Right hindlimb (tissue), 1 donor: ENCODE results near the gene RASA4.
"Not testable (repeated sequence)": the region's sequence is repeated elsewhere in the genome, so short reads cannot be mapped to it uniquely, and the experiment has no call there.

Experiments used
- DNase-seq: peaks from one replicate; pipeline ENCODE4 v3.0.0-alpha.2; 2018

RASA4 gene

GRCh38 chr7:102604431-102605145, 12.0 kb downstream of the RASA4 start:
- DNase-seq = not testable (repeated sequence)

GRCh38 chr7:102602317-102602716, 14.2 kb downstream of the RASA4 start:
- DNase-seq = not testable (repeated sequence)

DNA sequence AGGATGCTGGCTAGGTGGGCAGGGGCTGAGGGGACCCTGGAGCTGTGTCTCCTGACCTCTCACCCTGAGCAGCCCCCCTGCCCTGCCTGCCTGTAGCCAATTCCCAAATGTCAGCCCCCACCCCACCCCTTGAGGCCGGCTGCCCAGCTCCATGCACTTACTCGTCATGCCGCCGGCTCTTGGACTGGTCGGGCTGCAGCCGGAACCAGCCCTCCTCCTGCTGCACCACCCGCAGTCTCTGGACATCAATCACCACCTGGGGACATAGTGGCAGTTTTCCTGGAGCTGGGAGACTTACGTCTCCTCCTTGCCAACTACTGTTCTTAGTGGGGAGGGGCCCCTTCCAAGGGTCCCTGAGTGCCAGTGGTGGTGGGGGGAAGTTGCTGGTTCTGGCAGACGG, 16.9 kb downstream of the RASA4 start:
- not testable (repeated sequence) for DNase-seq

DNA sequence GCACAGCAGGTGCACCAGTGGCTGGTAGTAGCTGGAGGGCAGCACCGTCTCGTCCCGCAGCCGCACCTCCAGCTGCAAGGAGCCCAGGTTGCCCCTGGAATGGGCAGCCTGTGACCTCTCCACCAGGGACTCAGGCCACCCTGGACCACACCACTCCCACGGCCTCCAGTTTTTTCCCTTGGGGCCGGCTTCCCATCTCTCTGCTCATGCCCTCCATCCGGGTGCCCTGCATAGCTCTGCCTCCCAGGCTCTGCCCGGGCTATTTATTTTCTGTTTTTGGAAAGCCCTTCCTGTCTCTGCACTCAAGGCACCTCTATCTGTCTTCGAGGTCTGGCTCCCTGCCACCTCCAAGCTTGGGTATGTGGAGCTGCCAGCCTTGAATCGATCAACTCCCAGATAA, 20.5 kb downstream of the RASA4 start:
- DNase-seq = not testable (repeated sequence)

GRCh38 chr7:102593637-102594334, 22.8 kb downstream of the RASA4 start:
- not testable (repeated sequence) for DNase-seq

DNA sequence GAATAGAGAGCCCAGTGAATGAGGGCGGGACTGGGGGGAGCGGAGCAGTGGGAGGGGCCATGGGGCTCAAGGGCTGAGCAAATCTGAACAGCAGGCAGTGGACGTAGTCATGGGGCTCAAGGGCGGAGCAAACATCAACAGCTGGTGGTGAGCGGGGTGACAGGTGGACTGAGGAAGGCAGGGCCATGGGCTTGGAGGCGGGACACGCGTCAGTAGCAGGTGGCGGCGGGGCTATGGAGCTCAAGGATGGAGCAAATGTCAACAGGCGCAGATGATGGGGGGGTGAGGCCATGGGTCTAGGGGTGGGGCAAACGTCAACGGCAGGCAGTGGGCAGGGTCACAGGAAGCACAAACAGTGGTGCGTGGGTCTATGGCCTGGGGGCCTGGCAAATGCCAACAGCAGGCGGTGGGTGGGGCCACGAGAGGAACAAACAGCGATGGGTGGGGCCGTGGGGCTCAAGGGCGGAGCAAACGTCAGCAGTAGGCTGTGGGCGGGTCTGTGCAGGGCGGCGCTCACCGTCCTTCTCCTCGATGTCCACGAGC, 24.0 kb downstream of the RASA4 start:
- DNase-seq = not testable (repeated sequence)

- not testable (repeated sequence) for DNase-seq
Measured at GRCh38 chr7:102589857-102590256, 26.7 kb downstream of the RASA4 start.

GRCh38 chr7:102583495-102583894, 33.1 kb downstream of the RASA4 start:
- not testable (repeated sequence) for DNase-seq

GRCh38 chr7:102581722-102582121, 34.8 kb downstream of the RASA4 start:
- DNase-seq = not testable (repeated sequence)

- DNase-seq = not testable (repeated sequence)
Measured at GRCh38 chr7:102578486-102578885, 38.1 kb downstream of the RASA4 start.

GRCh38 chr7:102577315-102578240, 39.0 kb downstream of the RASA4 start:
- DNase-seq = peak; percentile 12

GRCh38 chr7:102576363-102576762, 40.2 kb downstream of the RASA4 start:
- not testable (repeated sequence) for DNase-seq

GRCh38 chr7:102574607-102575006, 41.9 kb downstream of the RASA4 start:
- DNase-seq = not testable (repeated sequence)

- peak; percentile 100 for DNase-seq
Measured at GRCh38 chr7:102572261-102573239, 44.0 kb downstream of the RASA4 start, which contains the start of gene POLR2J3. Gene POLR2J3 (minus strand): TSS chr7:102572583. CDS start chr7:102572521, 62 bp downstream.

- peak; percentile 7 for DNase-seq
Measured at GRCh38 chr7:102568620-102569019, 47.9 kb downstream of the RASA4 start.

GRCh38 chr7:102550808-102551422, 65.6 kb downstream of the RASA4 start, which contains the start of gene SPDYE2:
Gene SPDYE2 (plus strand): TSS chr7:102551226. CDS start chr7:102553256, 2,030 bp downstream.
- not testable (repeated sequence) for DNase-seq

DNA sequence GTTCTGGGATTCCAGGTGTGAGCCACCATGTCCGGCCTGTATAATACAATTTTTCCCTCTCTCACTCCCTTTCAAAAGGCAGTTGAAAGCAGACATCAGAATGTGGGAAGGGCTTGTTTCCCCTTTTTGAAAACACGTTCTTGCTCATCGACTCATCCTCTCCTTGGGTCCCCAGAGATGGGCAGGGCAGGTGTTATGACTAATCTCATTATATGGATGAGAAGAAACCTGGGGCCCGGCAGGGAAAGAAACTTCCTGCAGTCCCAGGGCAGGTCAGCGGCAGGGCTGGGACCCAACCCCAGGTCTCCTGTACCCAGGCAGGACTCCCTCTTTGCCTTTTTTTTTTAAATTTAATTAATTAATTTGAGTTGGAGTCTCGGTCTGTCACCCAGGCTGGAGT, 70.2 kb downstream of the RASA4 start:
- DNase-seq = not testable (repeated sequence)

DNA sequence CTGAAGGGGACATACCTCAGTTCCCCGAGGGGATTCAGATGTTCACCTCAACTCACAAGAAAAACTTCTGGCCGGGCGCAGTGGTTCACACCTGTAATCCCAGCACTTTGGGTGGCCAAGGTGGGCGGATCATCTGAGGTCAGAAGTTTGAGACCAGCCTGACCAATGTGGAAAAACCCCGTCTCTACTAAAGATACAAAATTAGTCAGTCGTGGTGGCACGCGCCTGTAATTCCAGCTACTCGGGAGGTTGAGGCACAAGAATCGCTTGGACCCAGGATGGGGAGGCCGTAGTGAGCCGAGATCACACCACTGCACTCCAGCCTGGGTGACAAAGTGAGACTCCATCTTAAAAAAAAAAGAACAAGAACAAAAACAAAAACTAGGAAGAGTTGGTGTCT, 71.3 kb downstream of the RASA4 start:
- not testable (repeated sequence) for DNase-seq

DNA sequence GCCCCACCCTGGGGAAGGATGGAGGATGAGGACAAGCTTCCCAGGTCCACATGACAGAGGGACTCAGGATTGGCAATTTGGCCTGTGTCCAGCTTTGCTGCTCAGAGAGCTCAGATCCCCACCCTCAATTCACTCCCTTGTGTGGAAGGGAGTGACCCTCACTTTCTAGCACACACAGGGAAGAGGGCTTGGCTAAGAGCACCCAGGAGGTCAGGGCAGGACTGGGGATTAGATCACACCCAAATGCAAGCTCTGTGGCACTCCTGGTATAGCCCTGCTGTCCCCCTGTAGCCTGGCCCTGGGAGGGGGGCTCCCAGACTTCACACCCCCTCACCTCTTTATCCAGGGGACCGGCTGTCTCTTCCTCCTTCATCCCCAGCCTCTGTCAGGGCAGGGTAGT, 72.2 kb downstream of the RASA4 start:
- DNase-seq = not testable (repeated sequence)

- DNase-seq = not testable (repeated sequence)
Measured at GRCh38 chr7:102543596-102543995, 73.0 kb downstream of the RASA4 start, which contains the start of gene UPK3BL2. Gene UPK3BL2 (minus strand): TSS chr7:102543696. CDS start chr7:102543636, 60 bp downstream.

DNA sequence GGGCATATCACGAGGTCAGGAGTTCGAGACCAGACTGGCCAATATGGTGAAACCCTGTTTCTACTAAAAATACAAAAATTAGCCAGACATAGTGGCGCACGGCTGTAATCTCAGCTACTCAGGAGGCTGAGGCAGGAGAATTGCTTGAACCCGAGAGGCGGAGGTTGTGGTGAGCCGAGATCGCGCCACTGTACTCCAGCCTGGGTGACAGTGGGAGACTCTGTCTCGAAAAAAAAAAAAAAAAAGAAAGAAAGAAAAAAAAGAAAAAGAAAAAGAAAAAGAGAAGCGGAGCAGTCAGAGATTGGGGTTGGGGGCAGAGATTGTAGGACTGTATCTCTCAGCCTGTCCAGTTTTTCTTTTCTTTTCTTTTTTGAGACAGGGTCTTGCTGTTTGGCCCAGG, 73.8 kb downstream of the RASA4 start:
- DNase-seq = not testable (repeated sequence)
